MM.1S (cell line): ENCODE results near the gene MAPKAPK3.

ENCODE experiments used
- CTCF ChIP-seq: fragments of 300-600 bp; sonication (generic); IDR thresholded peaks from 2 replicates; pipeline ENCODE4 v1.5.1; 2016; ENCODE audit warnings: antibody characterized with exemption, low read length, mixed read lengths
- EZH2 ChIP-seq: fragments of 300-600 bp; sonication (generic); optimal IDR thresholded peaks from 2 replicates; pipeline ENCODE3; 2017; ENCODE audit warnings: low read depth, mild to moderate bottlenecking, antibody characterized with exemption, low read length, mixed read lengths
- EZH2phosphoT487 ChIP-seq: fragments of 300-600 bp; sonication (generic); IDR thresholded peaks from 2 replicates; pipeline ENCODE4 v1.6.1; 2018; ENCODE audit warnings: antibody characterized with exemption, low read length

- TF ChIP-seq CTCF = no peak
- no peak for TF ChIP-seq EZH2
- no peak for TF ChIP-seq EZH2phosphoT487
These were observed 15.5 kb downstream of the MAPKAPK3 start for GRCh38 chr3:50632450-50632849.
